ENCODE results near the gene ASAP2. TPM values are rescaled to one million over a fixed set of nuclear protein-coding genes. Genes with fewer than 3 reads are reported as not detected.

Gene ASAP2
- total RNA-seq, 6 donors from 2014 or later: 20.4 to 26.0 (median 23.4) TPM

GRCh38 chr2:9382604-9383235, 176.1 kb downstream of the ASAP2 start:
- peaks cover 0 to 54% (median 5%) of the 10 kb centered on the region in 4 donors for H3K36me3 ChIP-seq
- ATAC-seq (ENCODE audit: low FRiP score in 2 of 2): no peak
- H3K4me3 ChIP-seq: no peak overlapping the region
- no peak overlapping the region for H3K27ac ChIP-seq
- 91 to 97% methylated on average over 6 of the region's 6 CpGs for WGBS, 2 donors
- H3K27me3 ChIP-seq: no peaks in the 10 kb centered on the region
- H3K4me1 ChIP-seq: peaks cover 0 to 14% (median 4%) of the 10 kb centered on the region in 4 donors
- no peak for TF ChIP-seq POLR2AphosphoS5 (IDR thresholded peaks at IDR 0.05)
- no peak for TF ChIP-seq POLR2A (IDR thresholded peaks at IDR 0.05)
- no peak for TF ChIP-seq EP300 (IDR thresholded peaks at IDR 0.05)
- no peak for TF ChIP-seq CTCF (IDR thresholded peaks at IDR 0.05)
- DNase-seq: no peak
- H3K9me3 ChIP-seq: no peaks in the 10 kb centered on the region

- no peak overlapping the region for H3K27ac ChIP-seq
- peaks cover 0 to 55% (median 10%) of the 10 kb centered on the region in 4 donors for H3K36me3 ChIP-seq
- no peak overlapping the region for H3K4me3 ChIP-seq
- WGBS, 2 donors: 90 to 92% methylated on average over 4 of the region's 4 CpGs
- no peak for TF ChIP-seq EP300 (IDR thresholded peaks at IDR 0.05)
- TF ChIP-seq POLR2AphosphoS5 (IDR thresholded peaks at IDR 0.05): no peak
- no peak for TF ChIP-seq CTCF (IDR thresholded peaks at IDR 0.05)
- no peak for TF ChIP-seq POLR2A (IDR thresholded peaks at IDR 0.05)
- no peaks in the 10 kb centered on the region for H3K27me3 ChIP-seq
- peaks cover 0 to 14% (median 2%) of the 10 kb centered on the region in 4 donors for H3K4me1 ChIP-seq
- ATAC-seq (ENCODE audit: low FRiP score in 2 of 2) (no peak), DNase-seq (no peak)
- no peaks in the 10 kb centered on the region for H3K9me3 ChIP-seq
These were observed 177.9 kb downstream of the ASAP2 start for GRCh38 chr2:9384521-9384920.

- H3K27ac ChIP-seq: no peak overlapping the region
These were observed 179.2 kb downstream of the ASAP2 start for GRCh38 chr2:9385841-9386240.

GRCh38 chr2:9388199-9388681, 181.6 kb downstream of the ASAP2 start:
- DNase-seq (no peak), ATAC-seq (ENCODE audit: low FRiP score in 2 of 2) (no peak)
- Histone ChIP-seq H3K4me3 (no peak overlapping the region), H3K27me3 (no peaks in the 10 kb centered on the region), H3K4me1 (peaks cover 0 to 6% (median 0%) of the 10 kb centered on the region in 4 donors), H3K9me3 (no peaks in the 10 kb centered on the region), H3K36me3 (peaks cover 0 to 74% (median 18%) of the 10 kb centered on the region in 4 donors), H3K27ac (no peak overlapping the region)
- TF ChIP-seq EP300 (IDR thresholded peaks at IDR 0.05): no peak
- no peak for TF ChIP-seq POLR2A (IDR thresholded peaks at IDR 0.05)
- 91 to 95% methylated on average over 11 of the region's 11 CpGs for WGBS, 2 donors

More at GRCh38 chr2:9385841-9386240, 179.2 kb downstream of the ASAP2 start:
- H3K9me3 ChIP-seq: no peaks in the 10 kb centered on the region
- no peak overlapping the region for H3K4me3 ChIP-seq
- TF ChIP-seq EP300 (IDR thresholded peaks at IDR 0.05) (no peak), POLR2AphosphoS5 (IDR thresholded peaks at IDR 0.05) (no peak), POLR2A (IDR thresholded peaks at IDR 0.05) (no peak), CTCF (IDR thresholded peaks at IDR 0.05) (no peak)
- no peak for ATAC-seq (ENCODE audit: low FRiP score in 2 of 2)
- WGBS, 2 donors: 90 to 94% methylated on average over 5 to 6 of the region's 6 CpGs
- H3K4me1 ChIP-seq: peaks cover 0 to 13% (median 1%) of the 10 kb centered on the region in 4 donors
- H3K36me3 ChIP-seq: peaks cover 0 to 61% (median 12%) of the 10 kb centered on the region in 4 donors
- no peaks in the 10 kb centered on the region for H3K27me3 ChIP-seq
- no peak for DNase-seq

- DNase-seq: no peak
- H3K27ac ChIP-seq: no peak overlapping the region
- no peaks in the 10 kb centered on the region for H3K9me3 ChIP-seq
- WGBS, 2 donors: 88 to 90% methylated on average over 22 to 28 of the region's 28 CpGs
- no peaks in the 10 kb centered on the region for H3K27me3 ChIP-seq
- peaks cover 0 to 6% (median 0%) of the 10 kb centered on the region in 4 donors for H3K4me1 ChIP-seq
- no peak for ATAC-seq (ENCODE audit: low FRiP score in 2 of 2)
- TF ChIP-seq CTCF (IDR thresholded peaks at IDR 0.05) (no peak), POLR2A (IDR thresholded peaks at IDR 0.05) (no peak), EP300 (IDR thresholded peaks at IDR 0.05) (no peak), POLR2AphosphoS5 (IDR thresholded peaks at IDR 0.05) (no peak)
- no peak overlapping the region for H3K4me3 ChIP-seq
- peaks cover 0 to 76% (median 24%) of the 10 kb centered on the region in 4 donors for H3K36me3 ChIP-seq
These were observed 182.6 kb downstream of the ASAP2 start for GRCh38 chr2:9388950-9389911.
